ENCODE results near the gene CTNNBIP1.

GRCh38 chr1:9852410-9853248 is 57.4 kb downstream of the CTNNBIP1 start:
- no peak for TF ChIP-seq ZNF274 (IDR thresholded peaks at IDR 0.05; ENCODE audit: low read depth, low read length)
- no peak for TF ChIP-seq SUZ12 (IDR thresholded peaks at IDR 0.05; ENCODE audit: extremely low read depth, insufficient read depth, insufficient read length)
